GM21825 (cell line): ENCODE data around the gene CCNY.
"Not testable (repeated sequence)": the region's sequence is repeated elsewhere in the genome, so short reads cannot be mapped to it uniquely, and the experiment has no call there.

ENCODE experiments used
- ATAC-seq: cut with Tn5 transposase; IDR thresholded peaks from one replicate; pipeline ENCODE4 v1.9.1; 2021; ENCODE audit warnings: mild to moderate bottlenecking, moderate library complexity; ENCODE audit not compliant: unreplicated experiment

Gene CCNY

DNA sequence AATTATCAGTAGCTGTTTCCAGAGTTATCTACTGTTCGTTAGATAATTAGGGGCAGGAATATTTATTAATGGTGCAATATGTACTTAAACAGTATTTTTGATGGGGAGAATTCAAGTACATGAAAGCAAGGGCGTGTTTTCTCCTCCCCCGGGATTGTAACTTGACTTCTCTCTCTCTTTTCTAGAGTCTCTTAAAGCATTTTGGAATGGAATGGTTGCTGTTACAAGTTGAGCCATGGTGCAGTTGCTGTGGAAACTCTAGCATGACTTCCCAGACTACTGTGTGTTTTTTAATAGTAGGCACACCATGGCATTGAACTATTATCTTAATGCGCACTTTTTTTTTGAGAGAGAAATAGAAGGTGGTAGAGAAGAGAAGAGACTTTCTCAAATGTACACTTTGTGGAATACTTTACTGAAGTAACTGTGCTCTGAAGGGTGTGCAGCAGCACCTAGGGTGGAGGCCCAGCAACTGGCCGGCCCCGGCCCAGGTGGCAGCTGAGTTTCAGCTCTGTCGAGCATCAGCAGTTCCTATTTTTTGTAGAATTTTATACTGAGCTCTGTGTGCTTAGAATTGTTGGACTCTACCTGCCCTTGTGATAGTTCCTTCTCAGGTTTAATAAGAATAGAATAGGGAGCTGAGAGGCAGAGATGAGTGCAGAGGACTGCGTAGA, 64.4 kb downstream of the CCNY start:
- no peak for ATAC-seq

DNA sequence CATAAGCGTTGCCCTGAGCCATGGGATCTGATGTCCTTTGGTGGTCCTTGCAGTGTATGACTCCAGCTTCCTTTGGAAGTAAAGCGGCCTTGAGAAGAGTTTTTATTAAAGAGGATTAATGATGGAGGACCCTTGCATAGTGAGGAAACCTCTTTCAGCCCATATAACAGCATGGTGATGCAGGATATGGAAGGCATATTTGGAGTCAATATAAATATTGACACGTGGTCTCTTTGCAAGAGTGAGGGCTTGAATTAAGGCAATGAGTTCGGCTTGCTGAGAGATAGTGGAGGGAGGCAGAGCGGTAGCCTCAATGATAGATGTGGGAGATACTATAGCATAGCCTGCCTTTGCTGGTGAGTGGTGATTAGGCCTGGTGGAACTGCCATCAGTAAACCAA, 67.2 kb downstream of the CCNY start:
- not testable (repeated sequence) for ATAC-seq

DNA sequence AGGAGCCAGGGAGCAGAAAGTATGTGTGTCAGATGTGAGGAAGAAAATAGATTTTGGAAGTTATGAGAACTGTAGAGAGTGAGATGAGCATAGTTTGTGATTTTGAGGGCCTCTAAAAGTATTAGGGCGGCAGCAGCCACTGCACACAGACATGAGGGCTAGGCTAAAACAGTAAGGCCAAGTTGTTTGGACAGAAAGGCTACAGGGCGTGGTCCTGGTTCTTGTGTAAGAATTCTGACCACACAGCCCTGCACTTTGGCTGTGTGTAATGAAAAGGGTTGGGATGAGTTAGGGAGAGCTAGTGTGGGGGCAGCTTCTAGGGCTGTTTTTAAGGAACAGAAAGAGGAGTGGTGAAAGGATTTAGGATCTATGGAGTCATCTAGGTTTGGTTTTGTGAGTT, 67.8 kb downstream of the CCNY start:
- ATAC-seq: not testable (repeated sequence)

- ATAC-seq: not testable (repeated sequence)
Measured at GRCh38 chr10:35406003-35406630, 69.8 kb downstream of the CCNY start.

- ATAC-seq: not testable (repeated sequence)
Measured at GRCh38 chr10:35407696-35408095, 71.4 kb downstream of the CCNY start.

DNA sequence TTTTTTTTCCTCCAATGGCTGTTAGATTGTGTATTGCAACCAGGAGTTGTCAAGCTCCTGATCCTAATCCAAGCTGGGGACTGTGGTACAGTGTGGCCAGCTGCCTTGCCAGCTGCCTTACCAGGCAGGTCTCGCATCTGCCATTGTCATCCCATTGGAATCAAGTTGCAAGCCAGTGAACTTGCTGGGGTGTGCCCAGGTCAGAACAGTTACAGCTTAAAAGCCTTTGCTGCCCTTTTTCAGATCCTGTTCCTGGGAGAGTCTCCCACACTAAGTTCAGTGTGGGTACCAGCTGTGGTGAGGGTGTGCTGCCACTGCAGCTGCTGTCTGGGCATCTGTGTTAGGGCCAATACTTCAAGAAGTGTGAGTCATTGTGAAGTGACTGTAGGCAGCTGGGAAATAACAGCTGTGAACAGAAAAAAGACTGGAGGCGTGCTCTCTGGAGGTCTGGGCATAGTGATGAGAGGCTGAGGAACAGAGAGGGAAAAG, 72.8 kb downstream of the CCNY start:
- ATAC-seq: no peak

- ATAC-seq: no peak
Measured at GRCh38 chr10:35409808-35410207, 73.5 kb downstream of the CCNY start.

GRCh38 chr10:35412003-35412723, 75.9 kb downstream of the CCNY start:
- no peak for ATAC-seq

DNA sequence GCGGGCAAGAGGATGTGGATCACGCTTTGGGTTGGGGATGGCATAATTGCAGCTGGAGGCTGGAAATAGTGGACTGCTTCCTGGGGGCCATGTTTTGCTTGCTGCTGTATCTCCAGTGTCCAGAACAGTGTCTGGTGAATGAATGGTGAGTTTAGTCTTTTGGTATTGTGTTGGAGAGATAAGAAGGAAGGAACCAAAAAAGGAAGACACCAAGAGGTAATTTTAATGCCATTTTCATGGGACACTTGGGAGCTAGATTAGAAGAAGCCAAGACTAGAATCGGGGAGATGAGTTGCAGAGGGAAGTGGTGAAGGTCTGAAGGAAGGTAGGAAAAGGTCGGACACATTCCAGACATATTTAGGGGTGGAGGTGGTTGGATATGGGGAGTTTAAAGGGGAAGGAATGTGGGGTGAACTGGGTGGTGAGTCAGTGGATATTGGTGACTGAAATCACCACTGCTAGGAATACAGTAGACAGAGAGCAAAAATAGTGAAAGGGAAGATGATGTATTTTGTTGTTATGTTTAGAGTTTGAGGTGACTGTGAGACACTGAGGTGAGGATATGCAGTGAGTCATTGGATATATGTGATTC, 76.7 kb downstream of the CCNY start:
- no peak for ATAC-seq

DNA sequence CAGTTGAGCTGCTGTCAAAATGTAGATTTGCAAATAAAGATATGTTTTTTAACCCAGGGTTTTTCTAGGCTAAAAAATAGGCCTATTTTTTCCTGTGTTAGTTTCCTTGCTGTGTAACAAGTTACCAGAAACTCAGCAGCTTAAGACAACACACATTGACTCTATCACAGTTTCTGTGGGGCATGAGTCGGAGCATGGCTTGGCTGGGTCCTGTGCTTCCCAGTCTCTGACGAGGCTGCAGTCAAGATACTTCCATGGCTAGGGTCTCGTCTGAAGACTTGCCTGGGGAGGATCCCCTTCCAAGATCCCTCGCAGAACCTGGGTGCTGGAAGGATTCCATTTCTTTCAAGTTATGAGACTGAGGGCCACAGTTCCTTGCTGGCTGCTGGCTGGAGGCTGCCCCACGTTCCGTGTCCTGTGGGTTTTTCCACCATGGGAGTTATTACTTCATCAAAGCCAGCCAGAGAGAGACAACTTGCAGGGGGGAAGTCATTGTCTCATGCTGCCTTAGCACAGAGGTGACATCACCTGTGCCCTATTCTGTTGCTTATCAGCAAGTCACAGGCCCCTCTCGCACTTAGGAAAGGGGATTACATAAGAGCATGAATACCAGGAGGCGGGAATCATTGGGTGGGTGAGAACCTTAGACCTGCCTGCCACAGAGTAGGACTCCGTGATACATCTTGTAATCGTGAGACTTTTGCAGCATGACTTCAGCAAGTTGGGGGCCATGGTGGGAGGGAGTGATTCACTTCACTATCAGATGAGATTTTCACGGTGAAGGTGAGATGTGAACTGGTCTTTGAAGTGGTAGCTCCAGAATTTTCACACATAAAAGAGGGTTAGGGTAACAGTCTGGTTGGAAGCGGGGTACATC, 77.9 kb downstream of the CCNY start:
- ATAC-seq: no peak

- no peak for ATAC-seq
Measured at GRCh38 chr10:35415505-35415904, 79.2 kb downstream of the CCNY start.

- no peak for ATAC-seq
Measured at GRCh38 chr10:35416619-35417312, 80.5 kb downstream of the CCNY start.

GRCh38 chr10:35417313-35417625, 81.0 kb downstream of the CCNY start:
- ATAC-seq: no peak

DNA sequence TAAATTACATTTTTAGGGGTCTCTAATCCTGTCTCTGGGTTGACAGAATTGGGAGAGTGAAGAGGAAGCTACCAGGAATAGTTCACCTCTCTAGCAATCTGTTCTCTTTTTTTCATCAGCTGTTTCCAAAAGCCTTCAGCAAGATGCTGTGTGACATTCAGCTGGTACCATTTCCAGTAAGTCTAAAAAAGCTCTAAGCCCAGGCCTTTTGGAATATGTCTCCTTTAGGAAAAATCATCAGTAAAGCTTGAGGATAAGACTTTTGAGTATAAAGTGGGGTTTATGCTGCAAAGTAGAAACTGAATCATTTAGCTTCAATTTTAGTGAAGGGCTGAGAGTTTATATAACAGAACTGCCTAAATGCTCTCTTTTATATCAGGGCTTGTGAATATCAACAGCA, 81.5 kb downstream of the CCNY start:
- no peak for ATAC-seq

GRCh38 chr10:35418580-35418979, 82.3 kb downstream of the CCNY start:
- ATAC-seq: not testable (repeated sequence)

DNA sequence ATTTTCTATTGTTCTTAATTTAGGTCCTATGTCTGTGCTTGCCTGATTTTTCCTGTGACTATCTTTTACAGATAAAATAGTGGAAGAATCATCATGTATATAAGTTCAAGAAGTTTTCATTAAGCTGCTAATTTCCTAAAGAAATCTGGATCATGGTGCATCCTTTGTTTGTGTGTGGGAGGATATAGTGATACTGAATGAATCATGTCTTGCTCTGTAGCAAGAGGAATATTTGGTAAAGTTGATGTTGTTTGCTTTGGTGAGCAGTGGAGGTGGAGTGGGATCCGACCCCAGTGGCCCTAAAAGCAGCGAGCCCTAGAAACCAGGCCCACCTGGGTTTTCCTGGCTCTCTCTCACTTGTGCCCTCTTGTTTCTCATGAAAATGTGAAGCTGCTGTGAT, 83.7 kb downstream of the CCNY start:
- no peak for ATAC-seq

- ATAC-seq: no peak
Measured at GRCh38 chr10:35420827-35421552, 84.7 kb downstream of the CCNY start.

- no peak for ATAC-seq
Measured at GRCh38 chr10:35421553-35422178, 85.4 kb downstream of the CCNY start.

DNA sequence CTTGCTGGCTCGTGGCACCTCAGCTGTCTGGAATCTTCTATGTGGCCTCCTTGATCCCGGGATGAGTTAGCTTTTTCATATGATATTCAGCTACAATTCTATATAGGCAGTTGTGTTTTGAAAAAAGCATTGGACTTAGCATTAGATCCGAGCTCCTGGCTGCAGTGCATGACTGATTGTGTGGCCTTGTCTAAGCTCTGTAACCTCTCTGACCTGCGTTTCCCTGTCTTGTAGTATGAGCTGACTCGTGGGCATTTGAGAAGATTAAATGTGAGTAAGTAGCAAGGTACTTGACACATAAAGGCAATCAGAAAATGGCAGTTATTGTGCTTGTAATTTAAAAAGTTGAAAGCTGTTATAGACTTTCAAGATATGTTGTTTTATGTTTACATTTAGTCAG, 85.9 kb downstream of the CCNY start:
- ATAC-seq: no peak
